ENCODE data around the gene CES4A. TPM values are rescaled to one million over a fixed set of nuclear protein-coding genes. Genes with fewer than 3 reads are reported as not detected.
"Not testable (repeated sequence)": the region's sequence is repeated elsewhere in the genome, so short reads cannot be mapped to it uniquely, and the experiment has no call there.

Gene CES4A
- total RNA-seq, 1 donor from 2014 or later: 30.1 TPM

GRCh38 chr16:66948837-66949225 is 39.6 kb upstream of the CES4A start:
- Mint-ChIP-seq H3K4me3 (ENCODE audit: low read depth) (no peak overlapping the region), H3K4me1 (ENCODE audit: low read depth) (peaks cover 20% of the 10 kb centered on the region), H3K27me3 (ENCODE audit: low read depth) (peaks cover 34% of the 10 kb centered on the region), H3K9me3 (no peaks in the 10 kb centered on the region), H3K36me3 (ENCODE audit: low read depth) (peaks cover 3% of the 10 kb centered on the region), H3K27ac (no peak overlapping the region)
- intact Hi-C loops (cut with micrococcal nuclease): loop anchor here (5.0 kb wide), 1 partner anchor 158 kb away; the partner anchor contains the start of gene PHAF1
- DNase-seq (ENCODE audit: low spot score): no peak

- Mint-ChIP-seq H3K27me3 (ENCODE audit: low read depth) (peaks cover 36% of the 10 kb centered on the region), H3K9me3 (no peaks in the 10 kb centered on the region), H3K4me3 (ENCODE audit: low read depth) (no peak overlapping the region), H3K36me3 (ENCODE audit: low read depth) (no peaks in the 10 kb centered on the region), H3K27ac (no peak overlapping the region), H3K4me1 (ENCODE audit: low read depth) (peaks cover 20% of the 10 kb centered on the region)
- DNase-seq (ENCODE audit: low spot score): no peak
- intact Hi-C loops (cut with micrococcal nuclease): loop anchor here (5.0 kb wide), 1 partner anchor 158 kb away; the partner anchor contains the start of gene PHAF1
Observed at GRCh38 chr16:66949472-66949871, 38.9 kb upstream of the CES4A start.

GRCh38 chr16:66950437-66950836 is 38.0 kb upstream of the CES4A start:
- intact Hi-C loops (cut with micrococcal nuclease): loop anchor here (2.0 kb wide), 1 partner anchor 204 kb away; no protein-coding TSS in a partner anchor
- H3K4me3 Mint-ChIP-seq (ENCODE audit: low read depth): no peak overlapping the region

GRCh38 chr16:66950971-66951790 is 37.2 kb upstream of the CES4A start:
- Mint-ChIP-seq H3K4me1 (ENCODE audit: low read depth) (peaks cover 20% of the 10 kb centered on the region), H3K9me3 (no peaks in the 10 kb centered on the region), H3K27me3 (ENCODE audit: low read depth) (peaks cover 36% of the 10 kb centered on the region), H3K4me3 (ENCODE audit: low read depth) (no peak overlapping the region), H3K36me3 (ENCODE audit: low read depth) (no peaks in the 10 kb centered on the region), H3K27ac (no peak overlapping the region)
- intact Hi-C loops (cut with micrococcal nuclease): loop anchor here (2.0 kb wide), 1 partner anchor 204 kb away; no protein-coding TSS in a partner anchor
- DNase-seq (ENCODE audit: low spot score): no peak

More at GRCh38 chr16:66950437-66950836, 38.0 kb upstream of the CES4A start:
- Mint-ChIP-seq H3K27me3 (ENCODE audit: low read depth) (peaks cover 36% of the 10 kb centered on the region), H3K4me1 (ENCODE audit: low read depth) (peaks cover 20% of the 10 kb centered on the region), H3K36me3 (ENCODE audit: low read depth) (no peaks in the 10 kb centered on the region), H3K27ac (no peak overlapping the region), H3K9me3 (no peaks in the 10 kb centered on the region)
- no peak for DNase-seq (ENCODE audit: low spot score)

GRCh38 chr16:66952430-66953110 is 35.8 kb upstream of the CES4A start:
- H3K4me1 Mint-ChIP-seq (ENCODE audit: low read depth): peaks cover 15% of the 10 kb centered on the region
- DNase-seq (ENCODE audit: low spot score): no peak
- no peaks in the 10 kb centered on the region for H3K36me3 Mint-ChIP-seq (ENCODE audit: low read depth)
- no peak overlapping the region for H3K27ac Mint-ChIP-seq
- peaks cover 36% of the 10 kb centered on the region for H3K27me3 Mint-ChIP-seq (ENCODE audit: low read depth)
- no peaks in the 10 kb centered on the region for H3K9me3 Mint-ChIP-seq
- no peak overlapping the region for H3K4me3 Mint-ChIP-seq (ENCODE audit: low read depth)
- intact Hi-C loops (cut with micrococcal nuclease): no loop called here

GRCh38 chr16:66953462-66954096 is 34.8 kb upstream of the CES4A start:
- Mint-ChIP-seq H3K27ac (no peak overlapping the region), H3K9me3 (no peaks in the 10 kb centered on the region), H3K4me3 (ENCODE audit: low read depth) (no peak overlapping the region), H3K27me3 (ENCODE audit: low read depth) (peaks cover 30% of the 10 kb centered on the region), H3K36me3 (ENCODE audit: low read depth) (no peaks in the 10 kb centered on the region), H3K4me1 (ENCODE audit: low read depth) (peaks cover 13% of the 10 kb centered on the region)
- DNase-seq (ENCODE audit: low spot score): no peak
- intact Hi-C loops (cut with micrococcal nuclease): loop anchor here (2.0 kb wide), 2 partner anchors 61 to 231 kb away; no protein-coding TSS in a partner anchor

GRCh38 chr16:66954097-66954659 is 34.2 kb upstream of the CES4A start:
- Mint-ChIP-seq H3K9me3 (no peaks in the 10 kb centered on the region), H3K27ac (no peak overlapping the region), H3K4me1 (ENCODE audit: low read depth) (peaks cover 18% of the 10 kb centered on the region), H3K27me3 (ENCODE audit: low read depth) (peaks cover 24% of the 10 kb centered on the region), H3K36me3 (ENCODE audit: low read depth) (no peaks in the 10 kb centered on the region), H3K4me3 (ENCODE audit: low read depth) (no peak overlapping the region)
- DNase-seq (ENCODE audit: low spot score): peak; percentile 72
- intact Hi-C loops (cut with micrococcal nuclease): loop anchor here (2.0 kb wide), 2 partner anchors 61 to 231 kb away; no protein-coding TSS in a partner anchor

GRCh38 chr16:66955363-66956153 is 32.8 kb upstream of the CES4A start:
- H3K36me3 Mint-ChIP-seq (ENCODE audit: low read depth); H3K4me3 Mint-ChIP-seq (ENCODE audit: low read depth); DNase-seq (ENCODE audit: low spot score); H3K27ac Mint-ChIP-seq; H3K9me3 Mint-ChIP-seq: not testable (repeated sequence)
- intact Hi-C loops (cut with micrococcal nuclease): loop anchor here (2.0 kb wide), 2 partner anchors 59 to 229 kb away; no protein-coding TSS in a partner anchor
- peaks cover 13% of the 10 kb centered on the region for H3K27me3 Mint-ChIP-seq (ENCODE audit: low read depth)
- peaks cover 12% of the 10 kb centered on the region for H3K4me1 Mint-ChIP-seq (ENCODE audit: low read depth)

GRCh38 chr16:66956154-66956457 is 32.3 kb upstream of the CES4A start:
- H3K36me3 Mint-ChIP-seq (ENCODE audit: low read depth); H3K27ac Mint-ChIP-seq; intact Hi-C loops (cut with micrococcal nuclease); H3K9me3 Mint-ChIP-seq; H3K4me3 Mint-ChIP-seq (ENCODE audit: low read depth); DNase-seq (ENCODE audit: low spot score): not testable (repeated sequence)
- Mint-ChIP-seq H3K4me1 (ENCODE audit: low read depth) (peaks cover 16% of the 10 kb centered on the region), H3K27me3 (ENCODE audit: low read depth) (peaks cover 12% of the 10 kb centered on the region)

GRCh38 chr16:66958857-66959703 is 29.3 kb upstream of the CES4A start:
- Mint-ChIP-seq H3K4me1 (ENCODE audit: low read depth) (peaks cover 21% of the 10 kb centered on the region), H3K27ac (peak overlapping the region; percentile 9), H3K9me3 (no peaks in the 10 kb centered on the region), H3K36me3 (ENCODE audit: low read depth) (no peaks in the 10 kb centered on the region), H3K4me3 (ENCODE audit: low read depth) (no peak overlapping the region), H3K27me3 (ENCODE audit: low read depth) (no peaks in the 10 kb centered on the region)
- DNase-seq (ENCODE audit: low spot score): no peak
- intact Hi-C loops (cut with micrococcal nuclease): no loop called here

- H3K4me1 Mint-ChIP-seq (ENCODE audit: low read depth): peaks cover 21% of the 10 kb centered on the region
- intact Hi-C loops (cut with micrococcal nuclease): loop anchor here (10.0 kb wide), 1 partner anchor 55 kb away; no protein-coding TSS in a partner anchor
- H3K9me3 Mint-ChIP-seq: no peaks in the 10 kb centered on the region
- no peaks in the 10 kb centered on the region for H3K36me3 Mint-ChIP-seq (ENCODE audit: low read depth)
- no peak overlapping the region for H3K27ac Mint-ChIP-seq
- DNase-seq (ENCODE audit: low spot score): no peak
- no peaks in the 10 kb centered on the region for H3K27me3 Mint-ChIP-seq (ENCODE audit: low read depth)
- no peak overlapping the region for H3K4me3 Mint-ChIP-seq (ENCODE audit: low read depth)
Observed at GRCh38 chr16:66959704-66960161, 28.7 kb upstream of the CES4A start.

All from activated T-helper 2 cell treated with anti-CD3 and anti-CD28 coated beads, Interferon-gamma antibody, Interleukin-2, Interleukin-4, amounts not matched to agents 10 μg/mL and 5 μg/mL and 100 μg/mL, durations not matched to agents 14 hours and 24 hours and 36 hours (primary cell).